ENCODE measurements around the gene COPS9.

The COPS9 gene

DNA sequence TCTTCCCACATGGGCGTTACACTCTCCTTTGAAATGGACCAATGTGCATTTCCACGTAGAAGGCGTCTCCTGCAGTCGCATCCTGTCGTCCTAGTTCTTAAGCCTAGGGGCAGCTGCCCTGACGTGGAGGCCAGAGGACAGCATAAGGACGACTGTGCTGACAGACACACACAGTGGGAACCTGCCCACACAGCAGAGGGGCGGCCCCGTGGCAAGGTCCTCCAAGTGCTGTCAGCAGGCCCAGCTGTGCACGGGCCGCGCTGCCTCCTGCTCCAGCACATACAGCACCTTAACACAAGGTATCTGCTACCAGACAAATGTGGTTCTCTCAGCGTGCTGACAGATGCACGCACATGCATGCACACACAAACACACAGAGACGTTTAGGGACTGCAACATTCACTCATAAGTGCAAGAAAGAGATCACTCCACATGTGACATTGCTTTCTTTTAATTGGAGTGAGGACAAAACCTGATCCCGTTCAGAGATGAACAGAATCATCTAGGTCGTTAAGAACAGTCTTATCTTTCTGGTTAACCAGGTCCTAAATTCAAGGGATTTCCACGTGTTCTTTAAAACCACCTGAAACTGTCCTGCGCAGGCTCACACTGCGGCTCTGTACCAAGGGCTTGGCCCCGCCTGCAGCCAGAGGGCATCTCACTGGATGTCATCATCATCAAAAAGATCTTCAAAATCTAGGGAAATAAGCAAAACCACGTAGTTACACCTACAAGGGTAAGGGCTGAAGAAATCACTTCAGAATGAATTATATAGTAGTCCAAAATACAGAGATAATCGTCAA lies 5.5 kb downstream of the COPS9 start:
- H3K27me3 ChIP-seq (ENCODE audit: control insufficient read depth, insufficient read depth, low read length) = no peaks in the 10 kb centered on the region
- no peak overlapping the region for H3K4me3 ChIP-seq (ENCODE audit: low read length)
- H3K4me1 ChIP-seq (ENCODE audit: control insufficient read depth, insufficient read depth, low read length) = peaks cover 13% of the 10 kb centered on the region
- no peak overlapping the region for H3K9ac ChIP-seq (ENCODE audit: low read depth, low read length)
- peaks cover 75% of the 10 kb centered on the region for H3K36me3 ChIP-seq (ENCODE audit: insufficient read depth, low read length)
- H3K4me2 ChIP-seq (ENCODE audit: low read length) = no peak overlapping the region
- H3K9me3 ChIP-seq (replicated peaks; ENCODE audit: low read length) = no peaks in the 10 kb centered on the region

DNA sequence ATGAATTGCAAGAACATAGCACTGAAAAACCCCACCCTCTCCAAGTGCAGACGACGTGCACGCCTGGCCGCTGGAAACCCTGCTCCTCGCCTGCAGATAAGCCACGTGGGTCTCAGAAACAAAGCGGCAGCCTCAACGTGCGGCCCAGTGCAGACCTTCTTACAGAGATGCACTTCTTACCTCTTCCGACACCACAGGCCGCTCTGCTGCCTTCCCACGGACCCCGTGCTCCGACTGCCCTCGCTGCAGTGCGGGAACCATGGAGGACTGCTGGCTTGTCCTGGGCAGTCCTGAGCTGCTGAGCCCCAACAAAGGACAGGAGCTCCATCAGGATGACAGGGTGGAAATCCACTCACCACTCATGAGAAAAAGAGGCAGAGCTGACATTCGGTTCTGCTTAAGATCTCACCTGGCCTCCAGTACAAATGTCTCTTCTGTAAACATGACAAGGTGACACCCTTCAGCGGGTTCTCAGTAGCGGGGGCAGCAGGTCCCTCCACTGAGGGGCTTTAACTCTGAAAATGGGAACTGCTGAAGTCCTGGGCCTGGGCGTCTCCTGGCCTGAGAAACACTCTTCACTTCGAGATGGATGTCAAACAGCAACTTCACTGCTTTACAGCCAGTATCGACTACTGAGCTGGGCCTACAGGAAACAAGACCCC lies 6.2 kb downstream of the COPS9 start:
- Histone ChIP-seq H3K4me3 (ENCODE audit: low read length) (no peak overlapping the region), H3K9ac (ENCODE audit: low read depth, low read length) (no peak overlapping the region), H3K4me1 (ENCODE audit: control insufficient read depth, insufficient read depth, low read length) (peaks cover 7% of the 10 kb centered on the region), H3K9me3 (replicated peaks; ENCODE audit: low read length) (no peaks in the 10 kb centered on the region), H3K27me3 (ENCODE audit: control insufficient read depth, insufficient read depth, low read length) (no peaks in the 10 kb centered on the region), H3K4me2 (ENCODE audit: low read length) (no peak overlapping the region), H3K36me3 (ENCODE audit: insufficient read depth, low read length) (peaks cover 75% of the 10 kb centered on the region)

DNA sequence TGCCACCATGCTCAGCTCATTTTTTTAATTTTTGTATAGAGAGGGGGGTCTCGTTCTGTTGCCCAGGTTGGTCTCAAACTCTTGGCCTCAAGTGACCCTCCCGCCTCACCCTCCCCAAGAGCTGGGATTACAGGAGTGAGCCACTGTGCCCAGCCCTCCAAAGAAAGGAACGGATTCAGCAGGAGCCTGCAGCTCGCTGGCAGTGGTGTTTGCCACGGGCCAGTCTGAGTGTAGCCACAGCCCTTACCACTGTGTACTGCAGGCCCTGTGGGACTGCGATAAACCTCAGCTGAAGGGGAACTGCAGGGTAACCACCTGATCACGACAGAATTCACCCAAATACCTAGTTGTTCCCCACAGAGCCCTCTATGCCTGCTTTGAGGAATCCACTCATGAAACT lies 6.8 kb downstream of the COPS9 start:
- Histone ChIP-seq H3K4me3 (ENCODE audit: low read length) (no peak overlapping the region), H3K9me3 (replicated peaks; ENCODE audit: low read length) (no peaks in the 10 kb centered on the region), H3K4me1 (ENCODE audit: control insufficient read depth, insufficient read depth, low read length) (peaks cover 1% of the 10 kb centered on the region), H3K36me3 (ENCODE audit: insufficient read depth, low read length) (peaks cover 75% of the 10 kb centered on the region), H3K4me2 (ENCODE audit: low read length) (no peak overlapping the region), H3K27me3 (ENCODE audit: control insufficient read depth, insufficient read depth, low read length) (no peaks in the 10 kb centered on the region), H3K9ac (ENCODE audit: low read depth, low read length) (no peak overlapping the region)

DNA sequence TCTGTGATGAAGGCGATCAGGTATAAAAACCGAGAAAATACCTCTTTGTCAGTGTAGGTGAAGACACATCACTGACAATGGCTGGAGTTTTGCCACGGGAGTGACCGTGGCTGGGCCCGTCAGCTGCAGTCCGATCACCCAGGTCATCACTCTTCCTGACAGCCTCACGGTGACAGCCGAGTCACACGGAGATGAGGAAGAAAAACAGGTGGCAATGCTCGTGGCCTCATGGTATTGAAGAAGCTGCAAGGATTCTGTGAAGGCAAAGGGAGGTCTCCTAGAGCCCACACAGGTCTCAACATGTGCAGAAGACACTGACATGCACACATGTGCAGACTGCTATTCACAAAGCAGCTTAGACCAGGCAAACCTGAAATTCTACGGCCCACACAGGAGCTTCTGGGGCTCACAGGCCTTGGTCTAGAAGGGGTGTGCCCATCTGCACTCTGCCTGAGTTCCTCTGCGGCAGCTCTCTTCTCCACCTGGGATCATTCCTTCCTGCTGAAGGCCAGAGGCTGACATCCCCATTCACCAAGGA lies 7.4 kb downstream of the COPS9 start:
- Histone ChIP-seq H3K4me3 (ENCODE audit: low read length) (no peak overlapping the region), H3K9ac (ENCODE audit: low read depth, low read length) (no peak overlapping the region), H3K9me3 (replicated peaks; ENCODE audit: low read length) (no peaks in the 10 kb centered on the region), H3K4me1 (ENCODE audit: control insufficient read depth, insufficient read depth, low read length) (no peaks in the 10 kb centered on the region), H3K4me2 (ENCODE audit: low read length) (no peak overlapping the region), H3K27me3 (ENCODE audit: control insufficient read depth, insufficient read depth, low read length) (no peaks in the 10 kb centered on the region), H3K36me3 (ENCODE audit: insufficient read depth, low read length) (peaks cover 72% of the 10 kb centered on the region)

DNA sequence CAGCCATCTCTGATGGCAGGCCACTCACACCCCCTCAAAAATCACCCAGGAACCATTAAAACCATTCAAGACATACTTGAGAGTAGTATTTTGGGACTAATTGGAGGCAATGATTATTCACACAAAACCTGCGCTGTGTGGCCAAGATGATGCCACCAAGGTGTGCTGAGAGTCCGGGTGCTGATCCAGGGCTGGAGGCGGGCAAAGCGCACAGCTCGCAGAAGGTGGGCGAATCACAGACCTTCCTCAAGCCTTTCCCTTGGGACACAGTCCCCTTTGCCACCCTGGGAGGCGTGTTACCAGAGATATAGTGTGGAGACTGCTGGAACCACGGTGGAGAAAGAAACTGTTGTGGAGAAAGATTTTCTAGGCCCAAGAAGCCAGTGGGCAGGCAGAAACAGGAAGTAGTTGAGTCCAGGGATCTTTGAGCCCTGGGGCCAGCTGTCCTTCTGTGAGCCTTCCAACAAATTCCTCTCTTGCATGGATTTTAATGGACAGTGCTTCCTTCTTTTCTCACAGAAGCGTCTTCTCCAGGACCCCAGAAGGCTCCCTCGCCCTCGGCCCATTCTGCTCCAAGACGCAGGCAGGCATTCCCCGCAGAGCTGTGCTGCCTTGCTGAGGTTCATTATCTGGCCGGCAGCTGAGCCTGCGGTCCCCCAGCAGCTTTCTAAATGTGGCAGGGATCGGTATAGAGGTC lies 8.0 kb downstream of the COPS9 start:
- no peak overlapping the region for H3K4me3 ChIP-seq (ENCODE audit: low read length)
- no peaks in the 10 kb centered on the region for H3K9me3 ChIP-seq (replicated peaks; ENCODE audit: low read length)
- peaks cover 66% of the 10 kb centered on the region for H3K36me3 ChIP-seq (ENCODE audit: insufficient read depth, low read length)
- H3K9ac ChIP-seq (ENCODE audit: low read depth, low read length) = no peak overlapping the region
- no peaks in the 10 kb centered on the region for H3K27me3 ChIP-seq (ENCODE audit: control insufficient read depth, insufficient read depth, low read length)
- H3K4me2 ChIP-seq (ENCODE audit: low read length) = no peak overlapping the region
- no peaks in the 10 kb centered on the region for H3K4me1 ChIP-seq (ENCODE audit: control insufficient read depth, insufficient read depth, low read length)

DNA sequence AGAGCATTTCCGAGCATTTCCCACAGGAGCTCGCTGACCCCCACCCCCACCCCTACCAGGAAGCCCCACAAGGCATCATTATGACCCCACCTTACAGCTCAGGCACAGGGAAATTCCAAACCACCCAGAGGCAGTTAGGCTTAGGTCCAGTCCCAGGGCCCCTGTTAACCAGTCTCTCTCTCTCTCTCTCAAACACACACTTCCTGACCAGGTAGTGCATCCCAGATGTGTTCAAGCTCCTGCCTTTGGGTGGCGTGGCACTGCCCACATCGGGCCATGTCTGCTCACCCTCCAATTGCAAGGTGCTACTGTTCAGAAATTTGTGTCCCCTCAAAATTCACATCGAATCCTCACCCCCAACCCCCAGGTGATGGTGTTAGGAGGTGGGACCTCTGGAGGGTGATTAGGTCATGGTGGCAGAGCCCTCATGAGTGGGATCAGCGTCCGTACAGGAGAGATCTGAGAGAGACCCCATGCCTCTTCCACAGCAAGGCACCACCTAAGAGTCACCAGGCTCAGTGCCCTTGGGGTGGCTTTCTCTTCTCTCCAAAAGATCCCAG lies 8.8 kb downstream of the COPS9 start:
- Histone ChIP-seq H3K4me2 (ENCODE audit: low read length) (no peak overlapping the region), H3K9me3 (replicated peaks; ENCODE audit: low read length) (no peaks in the 10 kb centered on the region), H3K36me3 (ENCODE audit: insufficient read depth, low read length) (peaks cover 58% of the 10 kb centered on the region), H3K27me3 (ENCODE audit: control insufficient read depth, insufficient read depth, low read length) (no peaks in the 10 kb centered on the region), H3K4me3 (ENCODE audit: low read length) (no peak overlapping the region), H3K9ac (ENCODE audit: low read depth, low read length) (no peak overlapping the region), H3K4me1 (ENCODE audit: control insufficient read depth, insufficient read depth, low read length) (no peaks in the 10 kb centered on the region)

DNA sequence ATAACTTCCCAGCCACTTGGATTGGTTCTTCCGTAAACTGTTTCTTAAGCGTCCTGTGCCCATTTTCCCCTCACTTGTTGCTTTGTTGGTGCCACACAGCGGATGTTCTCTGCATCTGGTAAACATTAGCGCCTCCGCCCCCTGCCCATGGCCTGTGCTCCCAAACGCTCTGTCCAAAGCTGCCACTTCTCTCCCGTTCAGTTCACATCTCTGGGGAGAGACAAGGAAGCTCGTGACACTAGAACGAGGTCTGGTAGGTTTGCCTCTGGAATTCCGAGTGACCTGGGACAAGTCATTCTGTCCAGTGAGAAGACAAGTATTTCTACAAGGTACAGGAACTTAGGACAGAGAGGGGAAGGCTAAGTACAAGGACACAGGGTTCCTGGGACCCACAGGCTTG lies 9.4 kb downstream of the COPS9 start:
- Histone ChIP-seq H3K36me3 (ENCODE audit: insufficient read depth, low read length) (peaks cover 53% of the 10 kb centered on the region), H3K4me2 (ENCODE audit: low read length) (no peak overlapping the region), H3K9ac (ENCODE audit: low read depth, low read length) (no peak overlapping the region), H3K27me3 (ENCODE audit: control insufficient read depth, insufficient read depth, low read length) (no peaks in the 10 kb centered on the region), H3K4me3 (ENCODE audit: low read length) (no peak overlapping the region), H3K9me3 (replicated peaks; ENCODE audit: low read length) (no peaks in the 10 kb centered on the region), H3K4me1 (ENCODE audit: control insufficient read depth, insufficient read depth, low read length) (no peaks in the 10 kb centered on the region)

DNA sequence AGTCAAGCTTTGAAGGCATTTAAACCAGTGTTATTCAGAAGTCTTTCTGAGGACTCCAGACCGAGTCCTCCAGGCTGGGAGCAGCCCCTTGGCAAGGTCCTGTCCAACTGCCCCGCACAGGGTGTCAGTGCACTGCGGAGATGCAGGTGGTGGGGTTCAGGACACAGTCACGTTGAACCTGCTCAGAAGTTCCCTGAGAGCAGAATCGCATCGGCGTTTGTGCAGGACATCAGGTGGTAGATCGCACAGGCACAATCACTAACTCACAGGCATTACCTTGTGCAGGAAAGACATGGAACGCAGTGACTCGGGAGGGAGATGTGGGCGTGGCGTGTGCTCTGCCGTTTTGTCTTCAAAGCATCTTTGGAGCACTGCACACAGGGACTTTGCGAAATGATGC lies 10.4 kb downstream of the COPS9 start:
- Histone ChIP-seq H3K4me2 (ENCODE audit: low read length) (no peak overlapping the region), H3K9me3 (replicated peaks; ENCODE audit: low read length) (no peaks in the 10 kb centered on the region), H3K27me3 (ENCODE audit: control insufficient read depth, insufficient read depth, low read length) (no peaks in the 10 kb centered on the region), H3K36me3 (ENCODE audit: insufficient read depth, low read length) (peaks cover 44% of the 10 kb centered on the region), H3K4me3 (ENCODE audit: low read length) (no peak overlapping the region), H3K4me1 (ENCODE audit: control insufficient read depth, insufficient read depth, low read length) (no peaks in the 10 kb centered on the region), H3K9ac (ENCODE audit: low read depth, low read length) (no peak overlapping the region)

DNA sequence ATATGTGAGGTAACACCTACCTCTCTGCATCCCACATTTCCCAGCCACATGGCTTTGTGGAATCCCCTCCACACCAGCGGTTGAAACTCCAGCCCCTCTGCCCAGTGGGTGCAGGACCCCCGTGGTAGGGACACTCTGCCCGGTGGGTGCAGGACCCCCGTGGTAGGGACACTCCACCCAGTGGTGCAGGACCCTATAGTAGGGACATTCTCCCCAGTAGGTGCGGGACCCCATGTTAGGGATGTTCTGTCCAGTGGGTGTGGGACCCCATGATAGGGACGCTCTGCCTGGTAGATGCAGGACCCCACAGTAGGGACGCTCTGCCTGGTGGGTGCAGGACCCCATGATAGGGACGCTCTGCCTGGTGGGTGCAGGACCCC lies 11.5 kb downstream of the COPS9 start:
- Histone ChIP-seq H3K9ac (ENCODE audit: low read depth, low read length) (no peak overlapping the region), H3K9me3 (replicated peaks; ENCODE audit: low read length) (no peaks in the 10 kb centered on the region), H3K36me3 (ENCODE audit: insufficient read depth, low read length) (peaks cover 33% of the 10 kb centered on the region), H3K4me2 (ENCODE audit: low read length) (no peak overlapping the region), H3K4me3 (ENCODE audit: low read length) (no peak overlapping the region), H3K4me1 (ENCODE audit: control insufficient read depth, insufficient read depth, low read length) (no peaks in the 10 kb centered on the region), H3K27me3 (ENCODE audit: control insufficient read depth, insufficient read depth, low read length) (no peaks in the 10 kb centered on the region)

DNA sequence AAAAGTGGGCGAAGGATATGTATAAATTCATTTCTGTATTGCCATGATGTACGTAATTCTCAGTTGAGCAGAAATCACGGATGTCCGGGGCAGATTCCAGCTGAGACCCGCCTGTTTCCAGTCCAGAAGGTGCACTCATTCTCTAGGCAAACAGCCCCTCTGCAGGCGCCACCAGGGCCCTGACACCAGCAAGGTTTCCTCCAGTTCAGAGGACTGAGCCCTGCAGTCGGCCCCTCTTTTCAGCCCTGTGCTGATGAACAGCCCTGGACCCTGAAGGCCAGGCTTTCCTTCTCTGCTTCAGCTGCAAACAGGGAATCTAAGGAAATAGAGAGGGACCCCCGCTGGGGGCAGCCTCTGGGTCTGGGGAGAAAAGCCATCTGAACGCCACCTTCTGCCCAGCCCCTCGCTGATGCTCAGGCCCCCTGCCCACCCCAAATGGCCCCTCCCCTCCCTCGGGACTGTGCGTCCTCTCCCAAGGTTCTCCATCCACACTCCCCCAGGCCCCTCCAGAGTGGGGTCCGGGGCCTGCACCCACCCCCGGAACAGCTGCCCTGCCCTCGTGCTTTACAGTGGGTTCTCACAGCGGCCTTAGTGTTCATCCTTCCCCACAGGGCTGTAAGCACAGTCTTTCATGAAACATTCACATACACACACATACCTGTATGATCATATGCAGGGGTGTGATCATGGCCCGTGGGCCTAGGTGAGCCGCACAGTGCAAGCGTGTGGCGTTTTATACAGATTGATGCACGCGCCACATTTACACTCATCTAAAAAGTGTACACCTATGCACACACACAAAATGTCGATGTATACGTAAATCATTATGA lies 12.1 kb downstream of the COPS9 start:
- H3K4me2 ChIP-seq (ENCODE audit: low read length) = no peak overlapping the region
- peaks cover 27% of the 10 kb centered on the region for H3K36me3 ChIP-seq (ENCODE audit: insufficient read depth, low read length)
- no peaks in the 10 kb centered on the region for H3K4me1 ChIP-seq (ENCODE audit: control insufficient read depth, insufficient read depth, low read length)
- no peak overlapping the region for H3K9ac ChIP-seq (ENCODE audit: low read depth, low read length)
- no peaks in the 10 kb centered on the region for H3K9me3 ChIP-seq (replicated peaks; ENCODE audit: low read length)
- H3K4me3 ChIP-seq (ENCODE audit: low read length) = no peak overlapping the region
- no peaks in the 10 kb centered on the region for H3K27me3 ChIP-seq (ENCODE audit: control insufficient read depth, insufficient read depth, low read length)

DNA sequence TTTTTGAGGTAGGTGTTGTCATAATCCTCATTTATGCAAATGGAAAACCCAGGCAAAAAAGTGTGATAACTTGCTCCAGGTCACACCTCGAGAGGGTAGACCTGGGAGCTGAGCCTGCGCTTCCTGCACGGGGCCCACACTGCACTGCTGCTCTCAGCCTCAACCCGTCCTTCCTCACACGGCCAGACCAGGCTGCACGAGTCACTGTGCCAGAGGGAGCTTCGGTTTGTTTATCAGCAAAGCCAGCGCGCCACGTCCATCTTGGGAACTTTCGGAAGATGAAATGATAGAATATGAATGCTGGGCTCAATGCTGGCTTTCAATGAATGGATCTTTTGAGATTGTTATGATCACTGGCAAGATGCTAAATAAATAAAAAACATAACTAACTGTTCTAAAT lies 14.4 kb downstream of the COPS9 start:
- Histone ChIP-seq H3K9ac (ENCODE audit: low read depth, low read length) (no peak overlapping the region), H3K4me3 (ENCODE audit: low read length) (no peak overlapping the region), H3K4me1 (ENCODE audit: control insufficient read depth, insufficient read depth, low read length) (no peaks in the 10 kb centered on the region), H3K4me2 (ENCODE audit: low read length) (no peak overlapping the region), H3K9me3 (replicated peaks; ENCODE audit: low read length) (no peaks in the 10 kb centered on the region), H3K36me3 (ENCODE audit: insufficient read depth, low read length) (peaks cover 9% of the 10 kb centered on the region), H3K27me3 (ENCODE audit: control insufficient read depth, insufficient read depth, low read length) (peaks cover under 1% of the 10 kb centered on the region)
